HG02973 (cell line): ENCODE measurements around the gene ZNF215.
A peak's percentile ranks its signal among the peaks of the same experiment; 100 is the strongest.
"Not testable (repeated sequence)": the region's sequence is repeated elsewhere in the genome, so short reads cannot be mapped to it uniquely, and the experiment has no call there.

Experiments
- ATAC-seq: cut with Tn5 transposase; IDR thresholded peaks from one replicate; pipeline ENCODE4 v1.9.1; 2021; ENCODE audit warnings: moderate library complexity; ENCODE audit not compliant: unreplicated experiment

The ZNF215 gene

GRCh38 chr11:6926208-6927029 lies at the start of gene ZNF215:
TSS of gene ZNF215 (plus strand) at chr11:6926426. CDS start at chr11:6932273, 5,847 bp downstream.
- peak; percentile 59 for ATAC-seq

GRCh38 chr11:6876914-6877313 lies 49.3 kb upstream of the ZNF215 start:
- ATAC-seq = no peak

GRCh38 chr11:6882751-6883150 lies 43.5 kb upstream of the ZNF215 start:
- ATAC-seq = no peak

DNA sequence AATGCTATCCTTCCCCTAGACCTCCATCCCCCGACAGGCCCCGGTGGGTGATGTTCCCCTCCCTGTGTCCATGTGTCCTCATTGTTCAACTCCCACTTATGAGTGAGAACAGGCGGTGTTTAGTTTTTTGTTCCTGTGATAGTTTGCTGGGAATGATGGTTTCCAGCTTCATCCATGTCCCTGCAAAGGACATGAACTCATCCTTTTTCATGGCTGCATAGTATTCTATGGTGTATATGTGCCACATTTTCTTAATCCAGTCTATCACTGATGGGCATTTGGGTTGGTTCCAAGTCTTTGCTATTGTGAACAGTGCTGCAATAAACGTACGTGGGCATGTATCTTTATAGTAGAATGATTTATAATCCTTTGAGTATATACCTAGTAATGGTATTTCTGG lies 38.5 kb upstream of the ZNF215 start:
- ATAC-seq = not testable (repeated sequence)

GRCh38 chr11:6888830-6889229 lies 37.4 kb upstream of the ZNF215 start:
- ATAC-seq = no peak

DNA sequence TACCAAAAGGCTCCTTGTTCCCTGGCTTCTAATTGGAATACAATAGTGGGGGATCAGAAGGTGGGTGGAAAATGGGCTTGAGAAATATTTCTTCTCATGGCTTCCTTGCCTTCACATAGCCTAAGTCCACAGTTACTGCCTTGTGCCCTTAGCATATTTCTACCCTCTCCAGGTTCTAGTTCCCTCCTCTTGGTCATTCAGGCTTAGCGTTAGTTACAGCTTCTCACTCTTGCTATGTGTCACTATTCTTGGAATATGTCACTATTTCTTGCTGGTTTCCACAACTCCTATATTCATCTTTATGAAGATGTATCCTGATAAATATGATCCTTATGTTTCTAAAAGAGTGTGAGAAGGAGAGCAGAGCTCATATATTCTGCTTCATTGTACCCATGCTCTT lies 36.4 kb upstream of the ZNF215 start:
- ATAC-seq = no peak

- no peak for ATAC-seq
These were observed 33.8 kb upstream of the ZNF215 start, which contains the start of gene OR2D2 for GRCh38 chr11:6892400-6892799. TSS of gene OR2D2 (minus strand) at chr11:6892500. CDS start at chr11:6892500, 0 bp downstream.

GRCh38 chr11:6894097-6894496 lies 32.1 kb upstream of the ZNF215 start:
- no peak for ATAC-seq

DNA sequence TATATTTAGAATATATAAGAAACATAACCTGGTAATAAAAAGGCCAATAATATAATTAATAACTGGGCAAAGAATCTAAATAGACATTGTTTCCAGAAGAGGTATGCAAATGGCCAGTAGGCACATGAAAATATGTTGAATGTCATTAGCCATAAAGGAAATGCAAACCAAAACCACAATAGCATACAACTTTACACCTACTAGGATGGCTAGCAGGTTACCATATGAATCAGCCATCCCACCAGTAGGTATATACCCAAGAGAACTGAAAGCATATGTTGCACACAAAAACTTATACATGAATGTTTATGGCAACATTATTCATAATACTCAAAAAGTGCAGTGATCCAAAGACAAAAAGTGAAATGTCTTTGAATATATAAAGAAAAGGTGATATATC lies 31.2 kb upstream of the ZNF215 start:
- peak; percentile 95 for ATAC-seq

DNA sequence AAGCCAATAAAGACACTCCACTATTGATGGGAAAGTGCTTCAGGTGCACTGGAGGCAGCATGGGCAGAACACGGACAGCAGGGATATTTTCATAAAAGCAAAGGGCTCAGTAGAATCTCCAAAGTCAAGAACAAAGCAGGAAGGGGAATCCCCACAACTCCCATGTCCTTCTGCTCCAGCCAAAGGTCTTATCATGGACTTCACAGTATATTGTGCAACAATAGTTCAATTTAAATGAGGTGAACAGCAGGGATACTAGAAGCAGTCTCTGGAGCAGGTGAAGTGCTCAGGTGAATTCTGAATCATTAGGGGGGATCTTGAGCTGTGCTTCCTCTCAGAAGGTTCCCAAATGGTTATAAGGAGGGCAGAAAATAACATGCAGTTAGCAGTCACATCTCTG lies 27.3 kb upstream of the ZNF215 start:
- ATAC-seq = no peak

DNA sequence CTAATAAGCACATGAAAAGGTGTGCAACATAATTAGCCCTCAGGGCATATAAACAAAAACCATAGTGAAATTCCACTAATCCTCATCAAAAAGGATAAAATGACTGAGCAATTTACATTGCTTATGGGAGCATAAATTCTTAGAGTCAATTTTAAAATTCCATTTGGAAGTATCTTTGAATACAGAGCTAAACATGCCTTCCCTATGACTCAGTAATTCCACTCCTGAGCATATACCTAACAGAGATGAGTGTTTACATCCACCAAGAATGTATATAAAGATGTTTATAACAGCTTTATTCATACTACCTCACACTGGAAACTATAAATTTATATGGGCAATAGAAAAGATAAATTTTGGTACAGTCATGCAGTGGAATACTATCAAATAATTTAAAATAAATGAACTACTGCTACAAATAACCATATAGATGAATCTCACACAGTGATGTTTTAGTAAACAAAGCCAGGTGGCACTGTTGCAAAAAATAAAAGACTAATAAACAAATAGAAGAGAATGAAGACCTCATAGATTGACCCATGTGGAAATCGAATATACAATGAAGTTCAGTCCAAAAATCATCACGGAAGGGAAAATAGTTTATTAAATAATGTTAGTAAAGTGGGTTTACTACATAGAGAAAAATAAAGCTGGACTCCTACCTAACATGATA lies 25.8 kb upstream of the ZNF215 start:
- no peak for ATAC-seq

DNA sequence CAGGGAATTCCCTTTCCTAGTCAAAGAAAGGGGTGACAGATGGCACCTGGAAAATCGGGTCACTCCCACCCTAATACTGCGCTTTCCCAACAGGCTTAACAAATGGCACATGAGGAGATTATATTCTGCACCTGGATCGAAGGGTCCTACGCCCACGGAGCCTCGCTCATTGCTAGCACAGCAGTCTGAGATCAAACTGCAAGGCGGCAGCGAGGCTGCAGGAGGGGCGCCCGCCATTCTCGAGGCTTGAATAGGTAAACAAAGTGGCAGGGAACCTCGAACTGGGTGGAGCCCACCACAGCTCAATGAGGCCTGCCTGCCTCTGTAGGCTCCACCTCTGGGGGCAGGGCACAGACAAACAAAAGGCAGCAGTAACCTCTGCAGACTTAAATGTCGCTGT lies 21.4 kb upstream of the ZNF215 start:
- ATAC-seq = not testable (repeated sequence)

DNA sequence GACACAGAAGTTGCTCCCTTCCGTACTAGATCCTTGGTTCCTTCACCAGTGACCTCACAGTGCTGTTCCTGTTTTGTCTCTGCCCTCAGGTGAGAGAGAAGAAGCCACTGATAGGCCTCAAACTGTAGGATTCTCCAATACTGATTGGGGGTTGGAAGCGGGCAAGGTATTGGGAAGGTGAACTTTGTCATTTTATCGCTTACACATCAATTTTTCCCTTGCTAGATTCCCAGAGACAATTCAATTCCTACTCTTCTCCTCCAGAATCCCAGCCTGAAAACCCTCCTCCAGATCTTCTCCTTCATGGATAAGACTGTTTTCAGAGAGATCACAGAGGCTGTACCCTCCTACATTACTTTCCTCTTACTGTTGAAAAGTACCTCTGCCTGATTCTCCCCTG lies 14.8 kb upstream of the ZNF215 start:
- ATAC-seq = no peak

GRCh38 chr11:6911948-6912347 lies 14.3 kb upstream of the ZNF215 start:
- no peak for ATAC-seq

DNA sequence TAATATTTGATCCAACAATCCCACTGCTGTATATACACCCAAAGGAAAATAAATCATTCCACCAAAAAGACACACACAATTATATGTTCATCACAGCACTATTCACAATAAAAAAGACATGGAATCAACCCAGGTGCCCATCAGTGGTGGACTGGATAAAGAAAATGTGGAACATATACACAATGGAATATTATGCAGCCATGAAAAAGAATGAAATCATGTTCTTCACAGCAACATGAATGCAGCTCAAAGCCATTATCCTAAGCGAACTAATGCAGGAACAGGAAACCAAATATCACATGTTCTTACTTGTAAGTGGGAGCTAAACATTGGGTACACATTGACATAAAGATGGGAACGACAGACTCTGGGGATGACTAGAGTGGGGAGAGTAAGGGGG lies 6.5 kb upstream of the ZNF215 start:
- ATAC-seq = no peak

DNA sequence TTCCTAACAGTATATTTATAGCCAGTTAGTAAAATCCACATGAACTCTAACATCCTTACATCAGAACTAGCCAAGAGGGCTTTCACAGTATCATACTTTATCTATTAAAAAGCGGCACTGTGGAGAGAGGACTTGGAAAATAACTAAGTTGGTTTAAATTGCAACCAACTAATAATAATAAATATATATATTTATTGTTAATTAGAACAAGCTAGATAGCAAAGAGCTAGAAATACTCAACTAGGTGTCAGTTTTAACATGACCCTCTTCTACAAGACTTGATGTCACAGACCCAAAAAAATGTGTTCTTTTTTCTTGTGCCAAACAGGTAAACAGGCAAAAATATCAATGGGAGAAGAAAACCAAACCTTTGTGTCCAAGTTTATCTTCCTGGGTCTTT lies 5.5 kb upstream of the ZNF215 start, which contains the start of gene OR2D3:
TSS of gene OR2D3 (plus strand) at position 301 of the 400 bp plus-strand sequence. CDS start at position 301, 0 bp downstream.
- ATAC-seq = no peak

DNA sequence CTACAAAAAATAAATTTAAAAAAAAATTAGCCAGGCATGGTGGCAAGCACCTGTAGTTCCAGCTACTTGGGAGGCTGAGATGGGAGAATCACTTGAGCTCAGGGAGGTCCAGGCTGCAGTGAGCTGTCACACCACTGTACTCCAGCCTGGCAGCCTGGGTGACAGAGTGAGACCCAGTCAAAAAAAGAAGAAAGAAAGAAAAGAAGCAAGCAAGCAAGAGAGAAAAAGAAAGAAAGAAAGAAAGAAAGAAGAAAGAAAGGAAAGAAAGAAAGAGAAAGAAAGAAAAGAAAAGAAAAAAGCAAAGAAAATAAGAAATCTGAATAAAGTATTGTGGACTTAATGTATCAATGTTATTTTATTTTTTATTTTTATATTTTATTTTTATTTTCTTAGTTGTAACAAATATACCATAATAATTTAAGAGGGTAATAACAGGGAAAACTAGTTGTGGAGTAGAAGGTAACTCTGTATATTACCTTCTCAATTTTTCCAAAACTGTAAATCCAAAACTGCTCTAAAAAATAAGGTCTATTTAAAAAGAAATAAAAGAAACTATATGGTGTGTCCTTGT lies 1.1 kb upstream of the ZNF215 start:
- ATAC-seq = no peak

GRCh38 chr11:6925636-6926207 lies 504 bp upstream of the ZNF215 start:
- ATAC-seq = peak; percentile 8

DNA sequence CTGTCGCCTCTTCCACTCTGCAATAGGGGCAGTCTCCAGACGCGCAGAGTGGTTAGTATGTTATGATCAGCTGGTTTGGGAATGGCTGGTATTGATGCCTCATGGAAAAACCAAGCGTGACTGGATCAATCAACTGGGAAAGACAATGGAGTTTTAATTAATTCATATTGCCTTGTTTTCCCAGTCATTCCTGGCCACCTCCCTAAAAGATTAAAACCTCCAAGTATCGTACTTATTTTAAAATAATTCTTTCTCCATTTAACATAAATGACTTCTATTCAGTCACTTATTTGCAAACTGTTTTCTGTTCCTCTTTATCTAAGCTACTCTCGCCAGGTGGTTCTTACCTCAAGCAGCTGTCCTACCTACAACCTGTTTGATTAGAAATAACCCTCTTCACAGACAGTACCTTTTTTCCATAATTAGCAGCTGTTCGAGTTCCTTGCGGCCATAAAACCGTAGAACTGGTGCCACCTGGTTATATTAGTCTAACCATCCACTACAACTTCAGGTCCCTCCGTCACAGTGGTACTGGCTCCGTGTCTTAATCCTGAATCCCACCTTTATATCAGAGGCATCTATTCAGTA lies 898 bp downstream of the ZNF215 start:
- ATAC-seq = peak; percentile 70

- no peak for ATAC-seq
These were observed 2.7 kb downstream of the ZNF215 start for GRCh38 chr11:6928916-6929315.

DNA sequence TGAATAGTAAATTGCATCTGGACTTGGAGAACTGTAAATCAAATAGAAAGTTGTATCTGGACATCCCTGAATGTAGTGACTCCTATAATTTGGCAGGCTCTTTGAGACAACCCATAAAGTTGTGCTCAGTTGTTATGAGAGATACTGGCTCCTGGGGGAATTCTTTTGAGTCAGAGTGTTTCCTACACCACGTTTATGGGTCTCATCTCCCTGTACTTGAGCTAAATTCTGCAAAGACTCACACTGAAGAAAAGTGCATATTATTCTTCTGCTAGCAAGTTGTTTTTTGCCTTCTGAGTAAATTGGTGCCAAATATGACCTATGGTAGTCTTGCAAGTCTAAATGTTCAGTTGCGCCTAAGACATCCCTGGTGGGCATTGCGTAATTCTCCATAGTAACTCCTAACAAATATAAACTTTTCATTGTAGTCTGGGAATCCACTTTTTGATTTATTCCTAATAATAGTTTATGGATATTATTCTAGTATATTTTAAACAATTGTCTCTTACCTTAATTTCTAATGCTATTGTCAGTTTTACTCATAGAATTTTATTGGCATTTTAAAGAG lies 5.0 kb downstream of the ZNF215 start:
- no peak for ATAC-seq
